WTC11 (cell line): ENCODE measurements around the gene SENP1. TPM values are rescaled to one million over a fixed set of nuclear protein-coding genes. Genes with fewer than 3 reads are reported as not detected.

Experiments
- ATAC-seq: fragments of 200-7000 bp; cut with Tn5 transposase; 2 replicates; pipeline ENCODE4 v1.10.0; 2021; ENCODE audit warnings: mild to moderate bottlenecking, moderate library complexity
- CTCF ChIA-PET: fragments of 300-600 bp; sonication (Branson Sonifier 250); formaldehyde crosslinking; loops from one replicate; lab custom pipeline; 2021; ENCODE audit warnings: antibody characterized with exemption; lab: Charles Lee
- POLR2A ChIA-PET: fragments of 350-600 bp; sonication (Branson Sonifier 250); formaldehyde crosslinking; loops from one replicate; lab custom pipeline; 2021; ENCODE audit warnings: antibody characterized with exemption; lab: Charles Lee
- DNase-seq: peaks from one replicate; pipeline ENCODE4 v3.0.0; 2021; ENCODE audit warnings: low spot score
- H3K27ac Mint-ChIP-seq: 2 replicates; pipeline ENCODE4 v1.8.0; 2021; ENCODE audit warnings: mixed read lengths
- H3K27me3 Mint-ChIP-seq: 2 replicates; pipeline ENCODE4 v1.8.0; 2021; ENCODE audit warnings: low read depth, mild to moderate bottlenecking, moderate library complexity, mixed read lengths
- H3K36me3 Mint-ChIP-seq: 2 replicates; pipeline ENCODE4 v1.8.0; 2021; ENCODE audit warnings: mixed read lengths
- H3K4me1 Mint-ChIP-seq: 2 replicates; pipeline ENCODE4 v1.8.0; 2022; ENCODE audit warnings: mixed read lengths
- H3K4me3 Mint-ChIP-seq: 2 replicates; pipeline ENCODE4 v1.8.0; 2021; ENCODE audit warnings: mild to moderate bottlenecking, moderate library complexity, mixed read lengths
- H3K9me3 Mint-ChIP-seq: 2 replicates; pipeline ENCODE4 v1.8.0; 2021; ENCODE audit warnings: mixed read lengths
- CREM ChIP-seq: sonication (generic); formaldehyde crosslinking; IDR thresholded peaks from 2 replicates; pipeline ENCODE4 v1.8.1; 2022; ENCODE audit warnings: mild to moderate bottlenecking, missing genetic modification reagents, moderate library complexity
- E2F5 ChIP-seq: sonication (generic); formaldehyde crosslinking; IDR thresholded peaks from 2 replicates; pipeline ENCODE4 v1.8.1; 2022; ENCODE audit warnings: mild to moderate bottlenecking, moderate library complexity, missing genetic modification reagents
- ESRRA ChIP-seq: sonication (generic); formaldehyde crosslinking; IDR thresholded peaks from 2 replicates; pipeline ENCODE4 v1.8.1; 2022; ENCODE audit warnings: mild to moderate bottlenecking, missing genetic modification reagents, borderline replicate concordance
- ETV6 ChIP-seq: sonication (generic); formaldehyde crosslinking; IDR thresholded peaks from 2 replicates; pipeline ENCODE4 v1.8.1; 2022; ENCODE audit warnings: mild to moderate bottlenecking, missing genetic modification reagents
- JAZF1 ChIP-seq: fragments of 250-450 bp; sonication (Bioruptor Pico); IDR thresholded peaks from 2 replicates; pipeline ENCODE4 v1.9.0; 2021; ENCODE audit warnings: moderate library complexity, mild to moderate bottlenecking, inconsistent platforms
- NFATC4 ChIP-seq: fragments of 250-450 bp; sonication (Bioruptor Pico); IDR thresholded peaks from 2 replicates; pipeline ENCODE4 v1.9.0; 2021; ENCODE audit warnings: mild to moderate bottlenecking
- NR2C2 ChIP-seq: sonication (generic); formaldehyde crosslinking; IDR thresholded peaks from 2 replicates; pipeline ENCODE4 v1.8.0; 2022; ENCODE audit warnings: mild to moderate bottlenecking, missing genetic modification reagents
- PRRX2 ChIP-seq: fragments of 250-450 bp; sonication (Bioruptor Pico); IDR thresholded peaks from 2 replicates; pipeline ENCODE4 v1.8.0; 2021; ENCODE audit warnings: mild to moderate bottlenecking
- RELA ChIP-seq: sonication (generic); formaldehyde crosslinking; IDR thresholded peaks from 2 replicates; pipeline ENCODE4 v1.8.1; 2022; ENCODE audit warnings: missing genetic modification reagents, mild to moderate bottlenecking, borderline replicate concordance
- SP1 ChIP-seq: sonication (generic); formaldehyde crosslinking; conservative IDR thresholded peaks from 2 replicates; pipeline ENCODE4 v1.8.1; 2022; ENCODE audit warnings: missing genetic modification reagents
- TP53 ChIP-seq: sonication (generic); formaldehyde crosslinking; IDR thresholded peaks from 2 replicates; pipeline ENCODE4 v1.8.1; 2023; ENCODE audit warnings: mild to moderate bottlenecking, missing genetic modification reagents
- total RNA-seq: library from RNA; stranded (reverse); gene quantifications from 3 replicates; pipeline ENCODE4 v1.2.3, GENCODE V29; 2021
- TF ChIP-seq, protein P1 (sequence below): sonication (generic); formaldehyde crosslinking; IDR thresholded peaks from 2 replicates; pipeline ENCODE4 v1.8.0; 2023; ENCODE audit warnings: missing genetic modification reagents
- TF ChIP-seq, protein P2 (sequence below): sonication (generic); formaldehyde crosslinking; IDR thresholded peaks from 2 replicates; pipeline ENCODE4 v1.8.0; 2022; ENCODE audit warnings: mild to moderate bottlenecking, missing genetic modification reagents
- TF ChIP-seq, protein P3 (sequence below): sonication (generic); formaldehyde crosslinking; IDR thresholded peaks from 2 replicates; pipeline ENCODE4 v1.8.1; 2023; ENCODE audit warnings: mild to moderate bottlenecking, missing genetic modification reagents, borderline replicate concordance
- TF ChIP-seq, protein P4 (sequence below): sonication (generic); formaldehyde crosslinking; IDR thresholded peaks from 2 replicates; pipeline ENCODE4 v1.8.1; 2023; ENCODE audit warnings: mild to moderate bottlenecking, missing genetic modification reagents

The SENP1 gene
- total RNA-seq, 1 experiment from 2014 or later, result 20.4 TPM

- TF ChIP-seq TP53 (CRISPR knock-in tag) (no peak), ETV6 (no peak)
These were observed 31.6 kb downstream of the SENP1 start (continued) for GRCh38 chr12:48074266-48074665.

- H3K27ac Mint-ChIP-seq, result no peak overlapping the region
- peaks cover 5% of the 10 kb centered on the region; the same call in 1 of the 2 replicates for H3K9me3 Mint-ChIP-seq
- CTCF ChIA-PET, result no interaction called here
- peaks cover 27% of the 10 kb centered on the region for H3K36me3 Mint-ChIP-seq
- no peaks in the 10 kb centered on the region for H3K27me3 Mint-ChIP-seq
- POLR2A ChIA-PET, result no interaction called here
- 0 out of 2 replicates have a peak, but pooled peaks cover 2% of the 10 kb centered on the region for H3K4me1 Mint-ChIP-seq
- DNase-seq, result no peak
- no peak overlapping the region for H3K4me3 Mint-ChIP-seq
- TF ChIP-seq ESRRA (CRISPR knock-in tag) (no peak), RELA (CRISPR knock-in tag) (no peak)
- TF ChIP-seq, protein P1, sequence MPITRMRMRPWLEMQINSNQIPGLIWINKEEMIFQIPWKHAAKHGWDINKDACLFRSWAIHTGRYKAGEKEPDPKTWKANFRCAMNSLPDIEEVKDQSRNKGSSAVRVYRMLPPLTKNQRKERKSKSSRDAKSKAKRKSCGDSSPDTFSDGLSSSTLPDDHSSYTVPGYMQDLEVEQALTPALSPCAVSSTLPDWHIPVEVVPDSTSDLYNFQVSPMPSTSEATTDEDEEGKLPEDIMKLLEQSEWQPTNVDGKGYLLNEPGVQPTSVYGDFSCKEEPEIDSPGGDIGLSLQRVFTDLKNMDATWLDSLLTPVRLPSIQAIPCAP (CRISPR knock-in tag), result no peak
- TF ChIP-seq, protein P2, sequence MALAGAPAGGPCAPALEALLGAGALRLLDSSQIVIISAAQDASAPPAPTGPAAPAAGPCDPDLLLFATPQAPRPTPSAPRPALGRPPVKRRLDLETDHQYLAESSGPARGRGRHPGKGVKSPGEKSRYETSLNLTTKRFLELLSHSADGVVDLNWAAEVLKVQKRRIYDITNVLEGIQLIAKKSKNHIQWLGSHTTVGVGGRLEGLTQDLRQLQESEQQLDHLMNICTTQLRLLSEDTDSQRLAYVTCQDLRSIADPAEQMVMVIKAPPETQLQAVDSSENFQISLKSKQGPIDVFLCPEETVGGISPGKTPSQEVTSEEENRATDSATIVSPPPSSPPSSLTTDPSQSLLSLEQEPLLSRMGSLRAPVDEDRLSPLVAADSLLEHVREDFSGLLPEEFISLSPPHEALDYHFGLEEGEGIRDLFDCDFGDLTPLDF (CRISPR knock-in tag), result no peak
- no peak for ATAC-seq
These were observed 33.6 kb downstream of the SENP1 start for GRCh38 chr12:48072266-48072665.

GRCh38 chr12:48071808-48072207, 34.1 kb downstream of the SENP1 start:
- CTCF ChIA-PET, result no interaction called here
- DNase-seq (no peak), ATAC-seq (no peak)
- POLR2A ChIA-PET, result no interaction called here
- H3K9me3 Mint-ChIP-seq, result peaks cover under 1% of the 10 kb centered on the region; the same call in 1 of the 2 replicates
- H3K4me1 Mint-ChIP-seq, result 0 out of 2 replicates have a peak, but pooled peaks cover 2% of the 10 kb centered on the region
- H3K36me3 Mint-ChIP-seq, result peaks cover 30% of the 10 kb centered on the region
- no peak overlapping the region for H3K4me3 Mint-ChIP-seq
- no peak overlapping the region for H3K27ac Mint-ChIP-seq
- TF ChIP-seq, protein P3, sequence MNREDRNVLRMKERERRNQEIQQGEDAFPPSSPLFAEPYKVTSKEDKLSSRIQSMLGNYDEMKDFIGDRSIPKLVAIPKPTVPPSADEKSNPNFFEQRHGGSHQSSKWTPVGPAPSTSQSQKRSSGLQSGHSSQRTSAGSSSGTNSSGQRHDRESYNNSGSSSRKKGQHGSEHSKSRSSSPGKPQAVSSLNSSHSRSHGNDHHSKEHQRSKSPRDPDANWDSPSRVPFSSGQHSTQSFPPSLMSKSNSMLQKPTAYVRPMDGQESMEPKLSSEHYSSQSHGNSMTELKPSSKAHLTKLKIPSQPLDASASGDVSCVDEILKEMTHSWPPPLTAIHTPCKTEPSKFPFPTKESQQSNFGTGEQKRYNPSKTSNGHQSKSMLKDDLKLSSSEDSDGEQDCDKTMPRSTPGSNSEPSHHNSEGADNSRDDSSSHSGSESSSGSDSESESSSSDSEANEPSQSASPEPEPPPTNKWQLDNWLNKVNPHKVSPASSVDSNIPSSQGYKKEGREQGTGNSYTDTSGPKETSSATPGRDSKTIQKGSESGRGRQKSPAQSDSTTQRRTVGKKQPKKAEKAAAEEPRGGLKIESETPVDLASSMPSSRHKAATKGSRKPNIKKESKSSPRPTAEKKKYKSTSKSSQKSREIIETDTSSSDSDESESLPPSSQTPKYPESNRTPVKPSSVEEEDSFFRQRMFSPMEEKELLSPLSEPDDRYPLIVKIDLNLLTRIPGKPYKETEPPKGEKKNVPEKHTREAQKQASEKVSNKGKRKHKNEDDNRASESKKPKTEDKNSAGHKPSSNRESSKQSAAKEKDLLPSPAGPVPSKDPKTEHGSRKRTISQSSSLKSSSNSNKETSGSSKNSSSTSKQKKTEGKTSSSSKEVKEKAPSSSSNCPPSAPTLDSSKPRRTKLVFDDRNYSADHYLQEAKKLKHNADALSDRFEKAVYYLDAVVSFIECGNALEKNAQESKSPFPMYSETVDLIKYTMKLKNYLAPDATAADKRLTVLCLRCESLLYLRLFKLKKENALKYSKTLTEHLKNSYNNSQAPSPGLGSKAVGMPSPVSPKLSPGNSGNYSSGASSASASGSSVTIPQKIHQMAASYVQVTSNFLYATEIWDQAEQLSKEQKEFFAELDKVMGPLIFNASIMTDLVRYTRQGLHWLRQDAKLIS (CRISPR knock-in tag), result no peak
- no peak for TF ChIP-seq NR2C2 (CRISPR knock-in tag)
- TF ChIP-seq, protein P4, sequence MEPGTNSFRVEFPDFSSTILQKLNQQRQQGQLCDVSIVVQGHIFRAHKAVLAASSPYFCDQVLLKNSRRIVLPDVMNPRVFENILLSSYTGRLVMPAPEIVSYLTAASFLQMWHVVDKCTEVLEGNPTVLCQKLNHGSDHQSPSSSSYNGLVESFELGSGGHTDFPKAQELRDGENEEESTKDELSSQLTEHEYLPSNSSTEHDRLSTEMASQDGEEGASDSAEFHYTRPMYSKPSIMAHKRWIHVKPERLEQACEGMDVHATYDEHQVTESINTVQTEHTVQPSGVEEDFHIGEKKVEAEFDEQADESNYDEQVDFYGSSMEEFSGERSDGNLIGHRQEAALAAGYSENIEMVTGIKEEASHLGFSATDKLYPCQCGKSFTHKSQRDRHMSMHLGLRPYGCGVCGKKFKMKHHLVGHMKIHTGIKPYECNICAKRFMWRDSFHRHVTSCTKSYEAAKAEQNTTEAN (CRISPR knock-in tag), result no peak
- TF ChIP-seq SP1 (CRISPR knock-in tag), result no peak
- no peak for TF ChIP-seq E2F5 (CRISPR knock-in tag)
- no peak for TF ChIP-seq NFATC4 (CRISPR knock-in tag)
- TF ChIP-seq CREM (CRISPR knock-in tag), result no peak
- no peak for TF ChIP-seq JAZF1 (CRISPR knock-in tag)
- no peak for TF ChIP-seq PRRX2 (CRISPR knock-in tag)
- H3K27me3 Mint-ChIP-seq, result no peaks in the 10 kb centered on the region
